Mucosa of rectum (tissue), 2 donors: Measurements from ENCODE around the gene RCSD1.
A peak's percentile ranks its signal among the peaks of the same experiment; 100 is the strongest.

Experiments used
- H3K27ac ChIP-seq, 2 donors: one replicate each; pipeline ENCODE4 v1.7.0; 2013; ENCODE audit warnings: inconsistent platforms in 2 of 2, low read depth in 2 of 2, low read length in 2 of 2
- H3K27me3 ChIP-seq, 2 donors: one replicate each; pipeline ENCODE4 v1.7.0; 2013; ENCODE audit warnings: low read length in 2 of 2; ENCODE audit not compliant: control insufficient read depth in 2 of 2, insufficient read depth in 2 of 2
- H3K36me3 ChIP-seq, 2 donors: one replicate each; pipeline ENCODE4 v1.7.0; 2013; ENCODE audit warnings: low read length in 2 of 2; ENCODE audit not compliant: control insufficient read depth in 2 of 2, insufficient read depth in 2 of 2
- H3K4me1 ChIP-seq, 2 donors: one replicate each; pipeline ENCODE4 v1.7.0; 2013; ENCODE audit warnings: low read length in 2 of 2, mild to moderate bottlenecking in 1 of 2; ENCODE audit not compliant: control insufficient read depth in 2 of 2, insufficient read depth in 2 of 2
- H3K4me3 ChIP-seq, 2 donors: one replicate each; pipeline ENCODE4 v1.7.0; 2013; ENCODE audit warnings: low read length in 2 of 2
- H3K9ac ChIP-seq, 2 donors: one replicate each; pipeline ENCODE4 v1.7.0; 2013; ENCODE audit warnings: low read length in 2 of 2, low read depth in 1 of 2, mild to moderate bottlenecking in 1 of 2
- H3K9me3 ChIP-seq, 2 donors: one replicate each; pipeline ENCODE4 v1.7.0; 2013; ENCODE audit warnings: low read length in 2 of 2; ENCODE audit not compliant: control insufficient read depth in 2 of 2
- donor health status: healthy.
- donor health status: Normal muscosa, but diverticular disease.

Gene RCSD1

DNA sequence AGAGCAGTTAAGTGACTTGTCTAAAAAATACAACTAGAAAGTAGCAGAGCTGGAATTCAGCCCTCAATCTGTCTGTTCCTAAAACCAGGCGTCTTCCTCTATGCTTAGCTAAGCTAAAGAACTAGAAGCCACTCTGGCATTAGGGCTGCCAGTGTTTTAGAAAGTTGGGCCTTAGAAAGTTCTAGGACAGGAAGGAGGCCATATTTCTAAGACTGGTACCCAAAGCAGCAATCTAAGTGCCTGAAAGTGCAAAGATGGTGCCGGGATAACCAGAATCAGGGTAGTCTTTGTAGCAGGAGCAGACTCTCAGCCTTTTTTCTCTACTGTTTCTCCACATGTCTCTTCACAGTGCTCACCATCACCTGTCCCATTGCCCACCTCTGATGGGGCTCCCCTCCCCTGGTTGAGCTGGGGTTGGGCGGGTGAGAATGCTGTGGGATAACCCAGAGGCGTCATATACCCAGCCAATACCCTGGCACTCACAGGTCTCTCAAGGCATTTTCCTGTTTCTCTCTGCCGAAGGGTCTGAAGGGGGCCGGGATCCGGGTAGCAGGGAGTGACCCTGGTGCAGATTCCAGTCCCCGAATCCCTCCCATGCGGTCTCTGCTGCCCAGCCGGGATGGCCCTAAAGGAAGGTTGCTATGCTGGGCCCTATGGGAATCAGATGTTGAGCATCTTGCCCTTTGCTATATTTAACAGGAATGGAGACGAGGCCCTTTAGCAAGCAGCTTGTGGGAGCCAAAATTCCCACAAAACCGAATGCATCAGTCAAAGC, 1.1 kb upstream of the RCSD1 start:
- peak overlapping the region in 1 of 2 donors; percentile 24 for H3K9ac ChIP-seq
- no peaks in the 10 kb centered on the region for H3K36me3 ChIP-seq
- peaks cover 0 to 4% of the 10 kb centered on the region in 2 donors for H3K27me3 ChIP-seq
- no peaks in the 10 kb centered on the region for H3K9me3 ChIP-seq
- H3K4me3 ChIP-seq: peak overlapping the region; percentile 40 to 70
- peaks cover 5 to 16% of the 10 kb centered on the region in 2 donors for H3K4me1 ChIP-seq
- H3K27ac ChIP-seq: peak overlapping the region; percentile 74 to 92

DNA sequence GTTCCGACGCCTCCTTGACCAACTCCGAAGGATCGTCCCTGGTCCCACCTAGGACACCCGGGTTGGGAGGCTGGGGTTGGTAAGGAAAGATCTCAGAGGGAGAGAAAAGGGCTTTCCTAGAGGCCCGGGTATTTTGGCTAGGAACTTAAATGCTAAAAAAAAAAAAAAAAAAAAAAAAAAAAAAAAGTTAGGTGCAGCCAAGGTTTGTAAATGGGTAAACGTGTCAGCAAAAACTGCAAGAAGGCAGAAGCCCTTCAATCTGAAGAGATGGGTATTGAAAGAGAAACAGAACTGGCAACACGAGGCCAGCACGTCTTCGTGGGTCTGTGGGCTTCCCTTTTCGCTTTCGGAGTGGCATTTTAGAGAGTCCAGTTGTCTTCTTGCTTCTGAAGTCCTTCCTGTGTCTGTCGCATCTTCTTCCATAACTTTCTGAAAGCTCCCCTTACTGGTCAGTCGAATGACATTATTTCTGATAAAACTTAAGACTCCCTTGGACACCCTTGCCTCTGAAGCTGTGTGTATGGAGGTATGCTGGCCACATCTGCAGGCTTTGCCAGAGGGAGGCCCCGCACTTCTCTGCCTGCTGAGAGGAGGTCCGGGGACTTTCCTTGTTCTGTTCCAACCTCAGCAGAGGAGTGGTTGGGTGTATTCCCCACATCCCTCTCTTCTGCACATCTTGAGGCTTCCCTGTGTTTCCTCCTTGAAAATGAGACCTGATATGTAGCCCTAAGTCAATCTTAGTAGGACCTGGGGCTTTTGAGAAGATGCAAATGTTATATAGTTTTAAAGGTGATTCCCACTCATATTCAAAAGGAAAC, 745 bp downstream of the RCSD1 start:
- Histone ChIP-seq H3K27ac (peak overlapping the region; percentile 91 to 92), H3K9ac (peak overlapping the region; percentile 81), H3K4me1 (peaks cover 10 to 24% of the 10 kb centered on the region in 2 donors)

DNA sequence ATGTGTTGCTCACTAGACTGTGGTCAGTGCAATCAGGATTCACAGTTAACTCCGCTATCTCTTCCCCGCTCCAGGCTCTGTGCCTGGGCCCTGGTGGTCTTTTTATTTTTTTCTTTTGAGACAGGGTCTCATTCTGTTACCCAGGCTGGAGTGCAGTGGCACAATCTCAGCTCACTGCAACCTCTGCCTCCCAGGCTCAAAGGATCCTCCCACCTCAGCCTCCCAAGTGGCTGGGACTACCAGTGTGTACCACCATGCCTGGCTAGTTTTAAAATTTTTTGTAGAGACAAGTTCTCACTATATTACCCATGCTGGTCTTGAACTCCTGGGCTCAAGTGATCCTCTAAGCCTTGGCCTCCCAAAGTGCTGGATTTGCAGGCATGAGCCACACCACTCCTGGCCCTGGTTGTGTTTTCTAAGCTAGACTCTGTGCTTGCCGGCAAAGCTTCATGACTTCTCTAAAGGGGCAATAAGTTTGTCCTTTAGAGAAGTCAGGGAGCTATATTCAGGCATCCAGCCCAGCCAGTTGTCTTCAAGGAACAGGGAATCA, 1.4 kb downstream of the RCSD1 start:
- H3K4me3 ChIP-seq: peak overlapping the region; percentile 71 to 80
- no peaks in the 10 kb centered on the region for H3K36me3 ChIP-seq
- peaks cover 0 to 4% of the 10 kb centered on the region in 2 donors for H3K27me3 ChIP-seq
- H3K4me1 ChIP-seq: peaks cover 10 to 24% of the 10 kb centered on the region in 2 donors
- H3K9me3 ChIP-seq: no peaks in the 10 kb centered on the region
- peak overlapping the region; percentile 81 for H3K9ac ChIP-seq
- H3K27ac ChIP-seq: peak overlapping the region; percentile 91 to 92

More for the DNA sequence above, 745 bp downstream of the RCSD1 start:
- H3K36me3 ChIP-seq: no peaks in the 10 kb centered on the region
- H3K4me3 ChIP-seq: peak overlapping the region; percentile 71 to 80
- H3K9me3 ChIP-seq: no peaks in the 10 kb centered on the region
- peaks cover 0 to 4% of the 10 kb centered on the region in 2 donors for H3K27me3 ChIP-seq

DNA sequence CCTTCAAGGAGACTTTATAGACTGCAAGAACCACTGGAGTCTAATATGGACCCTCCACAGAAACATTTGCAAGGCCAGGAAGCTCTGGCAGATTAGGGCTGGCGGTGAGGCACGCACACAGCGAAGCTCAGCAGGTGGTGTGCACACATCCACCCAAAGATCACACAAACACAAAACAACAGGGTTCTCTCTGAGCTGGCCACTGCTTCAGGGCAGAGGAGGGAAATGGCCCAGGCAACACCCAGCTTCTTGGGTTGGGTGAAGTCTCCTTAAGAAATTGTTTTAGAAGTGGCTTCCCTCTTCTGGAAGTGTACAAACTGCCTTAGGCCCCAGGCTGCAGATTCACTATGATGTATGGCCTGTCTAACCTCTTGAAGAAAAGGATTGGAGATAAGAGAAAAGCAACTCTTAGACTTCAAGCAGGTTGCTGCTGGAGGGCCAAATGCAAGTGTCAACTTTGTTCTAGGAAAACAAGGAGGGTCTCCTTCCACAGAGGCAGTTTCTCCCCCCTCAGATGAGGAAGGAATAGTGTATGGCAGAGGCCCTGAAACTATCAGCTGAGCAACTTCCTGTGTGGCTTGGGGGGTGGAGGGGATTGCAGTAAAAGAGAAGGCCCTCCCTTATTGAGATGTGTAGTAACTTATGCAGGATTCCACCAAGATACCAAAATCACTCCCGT, 2.0 kb downstream of the RCSD1 start:
- Histone ChIP-seq H3K9me3 (no peaks in the 10 kb centered on the region), H3K4me3 (peak overlapping the region; percentile 20 to 80), H3K4me1 (peaks cover 10 to 24% of the 10 kb centered on the region in 2 donors), H3K27me3 (peaks cover 0 to 4% of the 10 kb centered on the region in 2 donors), H3K36me3 (no peaks in the 10 kb centered on the region), H3K9ac (peak overlapping the region; percentile 5 to 56), H3K27ac (peak overlapping the region; percentile 64 to 92)

DNA sequence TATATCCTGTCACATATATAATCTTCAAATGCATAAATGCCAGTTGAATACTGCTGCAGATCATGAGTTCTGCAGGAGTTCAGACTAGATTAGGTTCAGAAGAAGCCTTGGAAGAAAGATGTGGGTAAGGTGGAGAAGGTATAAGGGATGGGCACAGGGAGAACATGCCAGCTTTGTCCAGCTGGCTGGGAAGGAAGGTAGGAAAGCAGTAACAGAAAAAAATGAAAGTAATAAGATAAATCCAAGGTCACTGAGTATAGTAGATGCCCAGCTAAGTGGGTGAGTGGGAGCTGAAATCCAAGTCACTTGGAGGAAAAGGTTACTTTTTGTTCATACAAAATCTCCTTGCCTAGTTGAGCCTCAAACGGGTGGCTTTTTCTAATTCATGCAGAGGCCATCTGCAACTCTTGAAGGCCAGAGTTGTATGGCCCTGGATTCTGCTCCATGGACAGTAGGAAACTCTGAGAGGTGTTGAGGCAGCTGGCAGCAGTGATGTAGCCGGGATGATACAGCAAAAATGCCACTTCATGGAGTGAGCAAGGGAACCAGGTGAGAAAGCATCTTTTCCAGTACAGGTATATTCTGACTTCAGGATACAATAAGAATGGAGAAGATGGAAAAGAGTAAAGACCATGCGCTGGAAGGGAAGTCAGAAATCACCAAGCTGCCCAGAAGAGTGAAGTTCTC, 3.4 kb downstream of the RCSD1 start:
- H3K9ac ChIP-seq: no peak overlapping the region
- H3K4me3 ChIP-seq: peak overlapping the region in 1 of 2 donors; percentile 2
- peaks cover 0 to 4% of the 10 kb centered on the region in 2 donors for H3K27me3 ChIP-seq
- H3K4me1 ChIP-seq: peaks cover 5 to 31% of the 10 kb centered on the region in 2 donors
- no peaks in the 10 kb centered on the region for H3K9me3 ChIP-seq
- H3K36me3 ChIP-seq: no peaks in the 10 kb centered on the region
- H3K27ac ChIP-seq: peak overlapping the region; percentile 64 to 92

- Histone ChIP-seq H3K4me1 (peaks cover 5 to 24% of the 10 kb centered on the region in 2 donors), H3K4me3 (peak overlapping the region in 1 of 2 donors; percentile 8), H3K9ac (no peak overlapping the region), H3K9me3 (no peaks in the 10 kb centered on the region), H3K27ac (no peak overlapping the region), H3K36me3 (no peaks in the 10 kb centered on the region), H3K27me3 (peaks cover 0 to 2% of the 10 kb centered on the region in 2 donors)
Observed at GRCh38 chr1:167634435-167634834, 4.4 kb downstream of the RCSD1 start.

DNA sequence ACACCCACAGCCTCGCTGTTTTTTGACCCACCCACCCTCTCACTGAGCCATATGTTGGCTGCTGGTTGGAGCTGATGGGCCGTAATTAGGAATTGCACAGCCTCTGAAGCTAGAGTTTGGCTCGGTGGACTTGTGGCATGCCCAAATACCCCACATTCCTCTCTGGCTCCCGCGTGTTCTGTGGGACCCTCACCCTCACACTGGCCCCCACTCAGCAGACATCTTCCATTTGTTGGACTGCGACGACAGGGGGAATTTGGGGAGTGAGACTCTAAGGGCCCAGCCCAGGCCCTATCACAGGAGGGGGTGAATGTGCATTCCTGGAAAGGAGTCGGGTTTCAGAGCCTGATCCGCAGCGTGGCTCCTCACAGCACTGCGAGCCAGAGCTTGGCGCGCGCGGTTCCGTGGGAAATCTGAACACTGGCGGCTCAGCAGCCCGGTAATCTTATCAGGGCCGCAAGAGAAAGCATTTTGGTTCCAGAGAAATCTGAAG, 5.2 kb downstream of the RCSD1 start:
- H3K9ac ChIP-seq: no peak overlapping the region
- H3K4me1 ChIP-seq: peaks cover 5 to 20% of the 10 kb centered on the region in 2 donors
- H3K27ac ChIP-seq: peak overlapping the region in 1 of 2 donors; percentile 2
- no peak overlapping the region for H3K4me3 ChIP-seq
- no peaks in the 10 kb centered on the region for H3K9me3 ChIP-seq
- no peaks in the 10 kb centered on the region for H3K27me3 ChIP-seq
- no peaks in the 10 kb centered on the region for H3K36me3 ChIP-seq

- Histone ChIP-seq H3K4me1 (peaks cover 5 to 17% of the 10 kb centered on the region in 2 donors), H3K9me3 (no peaks in the 10 kb centered on the region), H3K9ac (no peak overlapping the region), H3K36me3 (no peaks in the 10 kb centered on the region), H3K27me3 (no peaks in the 10 kb centered on the region), H3K27ac (no peak overlapping the region), H3K4me3 (no peak overlapping the region)
Observed at GRCh38 chr1:167635941-167636340, 5.9 kb downstream of the RCSD1 start.

- no peaks in the 10 kb centered on the region for H3K27me3 ChIP-seq
- peaks cover 14 to 17% of the 10 kb centered on the region in 2 donors for H3K4me1 ChIP-seq
- H3K9ac ChIP-seq: no peak overlapping the region
- no peak overlapping the region for H3K4me3 ChIP-seq
- no peaks in the 10 kb centered on the region for H3K9me3 ChIP-seq
- H3K36me3 ChIP-seq: no peaks in the 10 kb centered on the region
- H3K27ac ChIP-seq: no peak overlapping the region
Observed at GRCh38 chr1:167638064-167638463, 8.0 kb downstream of the RCSD1 start.
